PC-9 (cell line): Measurements from ENCODE around the gene OR10A4.

Experiments
- EZH2 ChIP-seq: fragments of 200-600 bp; sonication (generic); IDR thresholded peaks from 2 replicates; pipeline ENCODE4 v1.8.0; 2017; ENCODE audit warnings: antibody characterized with exemption, low read depth
- TF ChIP-seq, protein P1 (sequence below): fragments of 200-600 bp; sonication (generic); conservative IDR thresholded peaks from 2 replicates; pipeline ENCODE4 v1.6.1; 2017; ENCODE audit warnings: mixed run types, antibody characterized with exemption, mild to moderate bottlenecking, moderate library complexity

DNA sequence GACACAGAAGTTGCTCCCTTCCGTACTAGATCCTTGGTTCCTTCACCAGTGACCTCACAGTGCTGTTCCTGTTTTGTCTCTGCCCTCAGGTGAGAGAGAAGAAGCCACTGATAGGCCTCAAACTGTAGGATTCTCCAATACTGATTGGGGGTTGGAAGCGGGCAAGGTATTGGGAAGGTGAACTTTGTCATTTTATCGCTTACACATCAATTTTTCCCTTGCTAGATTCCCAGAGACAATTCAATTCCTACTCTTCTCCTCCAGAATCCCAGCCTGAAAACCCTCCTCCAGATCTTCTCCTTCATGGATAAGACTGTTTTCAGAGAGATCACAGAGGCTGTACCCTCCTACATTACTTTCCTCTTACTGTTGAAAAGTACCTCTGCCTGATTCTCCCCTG, 35.0 kb downstream of the OR10A4 start:
- TF ChIP-seq, protein P1, sequence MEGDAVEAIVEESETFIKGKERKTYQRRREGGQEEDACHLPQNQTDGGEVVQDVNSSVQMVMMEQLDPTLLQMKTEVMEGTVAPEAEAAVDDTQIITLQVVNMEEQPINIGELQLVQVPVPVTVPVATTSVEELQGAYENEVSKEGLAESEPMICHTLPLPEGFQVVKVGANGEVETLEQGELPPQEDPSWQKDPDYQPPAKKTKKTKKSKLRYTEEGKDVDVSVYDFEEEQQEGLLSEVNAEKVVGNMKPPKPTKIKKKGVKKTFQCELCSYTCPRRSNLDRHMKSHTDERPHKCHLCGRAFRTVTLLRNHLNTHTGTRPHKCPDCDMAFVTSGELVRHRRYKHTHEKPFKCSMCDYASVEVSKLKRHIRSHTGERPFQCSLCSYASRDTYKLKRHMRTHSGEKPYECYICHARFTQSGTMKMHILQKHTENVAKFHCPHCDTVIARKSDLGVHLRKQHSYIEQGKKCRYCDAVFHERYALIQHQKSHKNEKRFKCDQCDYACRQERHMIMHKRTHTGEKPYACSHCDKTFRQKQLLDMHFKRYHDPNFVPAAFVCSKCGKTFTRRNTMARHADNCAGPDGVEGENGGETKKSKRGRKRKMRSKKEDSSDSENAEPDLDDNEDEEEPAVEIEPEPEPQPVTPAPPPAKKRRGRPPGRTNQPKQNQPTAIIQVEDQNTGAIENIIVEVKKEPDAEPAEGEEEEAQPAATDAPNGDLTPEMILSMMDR: no peak
- no peak for TF ChIP-seq EZH2
